ENCODE measurements around the gene BRSK1.

The BRSK1 gene

GRCh38 chr19:55259540-55260210 is 24.1 kb upstream of the BRSK1 start:
- H3K4me3 ChIP-seq (ENCODE audit: low read length), result peak overlapping the region; percentile 64
- DNase-seq (ENCODE audit: low read depth), result peak; percentile 4
- TF ChIP-seq CTCF (IDR thresholded peaks at IDR 0.05; ENCODE audit: insufficient read depth, low read depth, low read length, missing control alignments), result no peak

GRCh38 chr19:55261671-55262126 is 22.1 kb upstream of the BRSK1 start:
- no peak for DNase-seq (ENCODE audit: low read depth)
- no peak for TF ChIP-seq CTCF (IDR thresholded peaks at IDR 0.05; ENCODE audit: insufficient read depth, low read depth, low read length, missing control alignments)
- H3K4me3 ChIP-seq (ENCODE audit: low read length), result no peak overlapping the region

GRCh38 chr19:55262359-55262758 is 21.4 kb upstream of the BRSK1 start:
- no peak for TF ChIP-seq CTCF (IDR thresholded peaks at IDR 0.05; ENCODE audit: insufficient read depth, low read depth, low read length, missing control alignments)
- DNase-seq (ENCODE audit: low read depth), result no peak
- no peak overlapping the region for H3K4me3 ChIP-seq (ENCODE audit: low read length)

- no peak for TF ChIP-seq CTCF (IDR thresholded peaks at IDR 0.05; ENCODE audit: insufficient read depth, low read depth, low read length, missing control alignments)
- DNase-seq (ENCODE audit: low read depth), result no peak
- H3K4me3 ChIP-seq (ENCODE audit: low read length), result no peak overlapping the region
These were observed 19.3 kb upstream of the BRSK1 start for GRCh38 chr19:55264531-55264930.

- no peak overlapping the region for H3K4me3 ChIP-seq (ENCODE audit: low read length)
- no peak for DNase-seq (ENCODE audit: low read depth)
- no peak for TF ChIP-seq CTCF (IDR thresholded peaks at IDR 0.05; ENCODE audit: insufficient read depth, low read depth, low read length, missing control alignments)
These were observed 18.6 kb upstream of the BRSK1 start for GRCh38 chr19:55265173-55265572.

- H3K4me3 ChIP-seq (ENCODE audit: low read length), result no peak overlapping the region
- DNase-seq (ENCODE audit: low read depth), result no peak
- TF ChIP-seq CTCF (IDR thresholded peaks at IDR 0.05; ENCODE audit: insufficient read depth, low read depth, low read length, missing control alignments), result no peak
These were observed 17.9 kb upstream of the BRSK1 start for GRCh38 chr19:55265723-55266386.

Measured in epithelial cell of esophagus (primary cell).